GM12872 (cell line): ENCODE measurements around the gene SNX5.
A peak's percentile ranks its signal among the peaks of the same experiment; 100 is the strongest.

Source experiments
- CTCF ChIP-seq: IDR thresholded peaks from 3 replicates; pipeline ENCODE4 v1.5.1; 2011; ENCODE audit warnings: low read depth, mild to moderate bottlenecking, low read length, moderate library complexity; ENCODE audit not compliant: insufficient read depth

Gene SNX5

GRCh38 chr20:17904027-17904426 is 64.6 kb downstream of the SNX5 start:
- TF ChIP-seq CTCF = no peak

- TF ChIP-seq CTCF = no peak
Measured at GRCh38 chr20:17902531-17903083, 66.0 kb downstream of the SNX5 start.

- TF ChIP-seq CTCF = no peak
Measured at GRCh38 chr20:17901971-17902370, 66.6 kb downstream of the SNX5 start.

- peak; percentile 87 for TF ChIP-seq CTCF
Measured at GRCh38 chr20:17898548-17898994, 70.0 kb downstream of the SNX5 start.

- no peak for TF ChIP-seq CTCF
Measured at GRCh38 chr20:17897566-17898307, 70.9 kb downstream of the SNX5 start.

GRCh38 chr20:17896771-17897369 is 71.7 kb downstream of the SNX5 start:
- TF ChIP-seq CTCF = no peak

- no peak for TF ChIP-seq CTCF
Measured at GRCh38 chr20:17896193-17896723, 72.3 kb downstream of the SNX5 start.
